Lower leg skin (tissue), 3 donors: Measurements from ENCODE around the gene FCHO2.

ENCODE experiments used
- POLR2A ChIP-seq, 2 donors: fragments of 450-650 bp; IDR thresholded peaks; one replicate each; pipeline ENCODE4 v1.6.1; 2016 to 2017; ENCODE audit warnings: antibody characterized with exemption in 2 of 2, mild to moderate bottlenecking in 1 of 2, moderate library complexity in 1 of 2
- TF ChIP-seq, protein P1 (sequence below), 3 donors: fragments of 450-650 bp; IDR thresholded peaks; one replicate each; pipeline ENCODE4 v1.5.1; 2016; ENCODE audit warnings: antibody characterized with exemption in 3 of 3, mild to moderate bottlenecking in 3 of 3, moderate library complexity in 2 of 3

DNA sequence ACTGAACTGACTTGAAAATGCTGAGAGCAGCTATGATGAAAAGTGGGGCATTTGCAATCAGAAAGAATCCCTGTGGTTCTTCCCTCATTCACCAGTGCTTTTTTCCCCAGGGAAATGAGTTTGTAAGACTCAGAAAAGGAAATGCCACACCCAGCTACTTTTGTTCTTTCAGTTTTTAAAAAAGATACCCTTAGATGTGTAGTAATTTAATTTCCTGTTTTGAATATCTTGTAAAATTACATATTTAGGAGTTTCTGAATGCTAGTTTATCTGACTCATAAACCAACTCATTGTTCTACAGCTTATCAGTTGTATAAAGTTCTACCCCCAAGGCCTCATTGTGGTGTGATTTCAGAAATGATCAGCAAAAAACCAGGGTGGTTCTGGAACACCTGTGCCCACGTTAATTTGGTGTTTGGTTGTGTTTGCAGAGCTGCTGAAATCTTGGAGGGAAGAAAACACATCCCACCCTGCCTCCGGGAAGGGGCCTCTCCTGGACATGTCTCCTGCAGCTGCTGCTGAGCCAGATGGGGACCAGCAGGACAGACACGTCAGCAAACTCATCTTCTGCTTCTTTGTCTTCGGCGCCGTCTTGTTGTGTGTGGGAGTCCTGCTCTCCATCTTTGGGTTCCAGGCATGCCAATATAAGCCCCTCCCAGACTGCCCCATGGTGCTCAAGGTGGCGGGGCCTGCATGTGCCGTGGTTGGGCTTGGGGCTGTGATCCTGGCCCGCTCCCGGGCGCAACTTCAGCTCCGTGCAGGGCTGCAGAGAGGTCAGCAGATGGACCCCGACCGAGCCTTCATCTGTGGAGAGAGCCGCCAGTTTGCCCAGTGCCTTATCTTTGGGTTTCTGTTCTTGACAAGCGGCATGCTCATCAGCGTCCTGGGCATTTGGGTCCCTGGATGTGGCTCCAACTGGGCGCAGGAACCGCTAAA lies 167.3 kb downstream of the FCHO2 start:
- TF ChIP-seq, protein P1, sequence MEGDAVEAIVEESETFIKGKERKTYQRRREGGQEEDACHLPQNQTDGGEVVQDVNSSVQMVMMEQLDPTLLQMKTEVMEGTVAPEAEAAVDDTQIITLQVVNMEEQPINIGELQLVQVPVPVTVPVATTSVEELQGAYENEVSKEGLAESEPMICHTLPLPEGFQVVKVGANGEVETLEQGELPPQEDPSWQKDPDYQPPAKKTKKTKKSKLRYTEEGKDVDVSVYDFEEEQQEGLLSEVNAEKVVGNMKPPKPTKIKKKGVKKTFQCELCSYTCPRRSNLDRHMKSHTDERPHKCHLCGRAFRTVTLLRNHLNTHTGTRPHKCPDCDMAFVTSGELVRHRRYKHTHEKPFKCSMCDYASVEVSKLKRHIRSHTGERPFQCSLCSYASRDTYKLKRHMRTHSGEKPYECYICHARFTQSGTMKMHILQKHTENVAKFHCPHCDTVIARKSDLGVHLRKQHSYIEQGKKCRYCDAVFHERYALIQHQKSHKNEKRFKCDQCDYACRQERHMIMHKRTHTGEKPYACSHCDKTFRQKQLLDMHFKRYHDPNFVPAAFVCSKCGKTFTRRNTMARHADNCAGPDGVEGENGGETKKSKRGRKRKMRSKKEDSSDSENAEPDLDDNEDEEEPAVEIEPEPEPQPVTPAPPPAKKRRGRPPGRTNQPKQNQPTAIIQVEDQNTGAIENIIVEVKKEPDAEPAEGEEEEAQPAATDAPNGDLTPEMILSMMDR (IDR thresholded peaks at IDR 0.05) = no peak
- no peak for TF ChIP-seq POLR2A (IDR thresholded peaks at IDR 0.05)
